KMS-11 (cell line): ENCODE results near the gene MRPL2.
A peak's percentile ranks its signal among the peaks of the same experiment; 100 is the strongest.

Experiments used
- H2AFZ ChIP-seq: fragments of 200-600 bp; sonication (generic); 2 replicates; pipeline ENCODE4 v1.6.1; 2016; ENCODE audit warnings: antibody characterized with exemption, mixed run types, low read depth
- H3K27ac ChIP-seq: fragments of 200-600 bp; sonication (generic); 2 replicates; pipeline ENCODE4 v1.6.1; 2016; ENCODE audit warnings: mild to moderate bottlenecking, mixed run types
- H3K27me3 ChIP-seq: fragments of 200-600 bp; sonication (generic); 2 replicates; pipeline ENCODE4 v1.6.1; 2017; ENCODE audit warnings: mild to moderate bottlenecking, low read depth, mixed run types, moderate library complexity; ENCODE audit not compliant: insufficient read depth
- H3K36me3 ChIP-seq: fragments of 200-600 bp; sonication (generic); 2 replicates; pipeline ENCODE4 v1.6.1; 2017; ENCODE audit warnings: mild to moderate bottlenecking, mixed run types; ENCODE audit not compliant: insufficient read depth
- H3K4me1 ChIP-seq: fragments of 200-600 bp; sonication (generic); 2 replicates; pipeline ENCODE4 v1.6.1; 2016; ENCODE audit warnings: mild to moderate bottlenecking, low read depth, mixed run types; ENCODE audit not compliant: poor library complexity, severe bottlenecking
- H3K4me2 ChIP-seq: fragments of 200-600 bp; sonication (generic); 2 replicates; pipeline ENCODE4 v1.7.0; 2016; ENCODE audit warnings: mild to moderate bottlenecking, mixed run types
- H3K4me3 ChIP-seq: fragments of 200-600 bp; sonication (generic); IDR thresholded peaks from 2 replicates; pipeline ENCODE4 v1.6.1; 2017; ENCODE audit warnings: low read depth, low read length, mixed read lengths; ENCODE audit not compliant: insufficient read depth
- H3K79me2 ChIP-seq: fragments of 200-600 bp; sonication (generic); 2 replicates; pipeline ENCODE4 v1.6.1; 2016; ENCODE audit warnings: low read depth, mixed run types; ENCODE audit not compliant: insufficient read depth
- H3K9ac ChIP-seq: fragments of 200-600 bp; sonication (generic); 2 replicates; pipeline ENCODE4 v1.6.1; 2016; ENCODE audit warnings: mild to moderate bottlenecking, mixed run types
- H4K20me1 ChIP-seq: fragments of 200-600 bp; sonication (generic); 2 replicates; pipeline ENCODE4 v1.6.1; 2016; ENCODE audit warnings: mild to moderate bottlenecking, mixed run types; ENCODE audit not compliant: insufficient read depth
- CTCF ChIP-seq: fragments of 200-600 bp; sonication (generic); conservative IDR thresholded peaks from 2 replicates; pipeline ENCODE4 v1.6.1; 2017; ENCODE audit warnings: low read depth, mild to moderate bottlenecking, antibody characterized with exemption, low read length, moderate library complexity, mixed read lengths

Gene MRPL2

DNA sequence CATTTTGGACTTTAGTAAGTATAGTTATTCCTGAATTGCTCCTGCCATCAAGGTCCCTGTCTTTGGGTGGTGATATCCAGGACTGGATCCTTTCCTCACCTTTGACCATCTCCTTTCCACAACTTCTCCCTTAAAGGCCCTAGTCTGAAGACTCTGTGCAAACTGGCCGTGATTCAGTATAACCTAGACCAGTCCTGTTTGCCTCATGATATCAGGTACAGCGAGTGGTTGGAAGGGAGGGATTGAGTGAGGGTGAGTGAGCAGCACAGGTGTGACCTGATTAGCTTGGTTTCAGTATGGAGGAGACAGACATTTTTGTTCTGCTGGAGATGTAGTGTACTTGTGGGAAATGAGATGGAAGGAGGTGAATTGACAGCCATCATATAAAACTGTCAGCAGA is 40.1 kb downstream of the MRPL2 start:
- Histone ChIP-seq H3K9ac (no peak overlapping the region), H3K27ac (no peak overlapping the region), H3K79me2 (peaks cover 43% of the 10 kb centered on the region), H3K4me2 (no peak overlapping the region; the same call in 1 of the 2 replicates), H3K4me3 (no peak overlapping the region), H4K20me1 (no peaks in the 10 kb centered on the region), H3K36me3 (no peaks in the 10 kb centered on the region), H3K27me3 (no peaks in the 10 kb centered on the region), H3K4me1 (peaks cover 53% of the 10 kb centered on the region), H2AFZ (no peak overlapping the region)
- TF ChIP-seq CTCF = no peak

GRCh38 chr6:43016943-43017334 is 42.3 kb downstream of the MRPL2 start:
- H3K4me1 ChIP-seq = peaks cover 45% of the 10 kb centered on the region
- H4K20me1 ChIP-seq = no peaks in the 10 kb centered on the region
- H3K27ac ChIP-seq = no peak overlapping the region
- no peak overlapping the region for H2AFZ ChIP-seq
- H3K36me3 ChIP-seq = no peaks in the 10 kb centered on the region
- 0 out of 2 replicates have a peak overlapping the region, but pooled peaks have one; percentile 6 for H3K4me2 ChIP-seq
- no peak overlapping the region for H3K9ac ChIP-seq
- H3K4me3 ChIP-seq = no peak overlapping the region
- H3K27me3 ChIP-seq = no peaks in the 10 kb centered on the region
- H3K79me2 ChIP-seq = peaks cover 27% of the 10 kb centered on the region; the same call in 1 of the 2 replicates
- TF ChIP-seq CTCF = no peak

DNA sequence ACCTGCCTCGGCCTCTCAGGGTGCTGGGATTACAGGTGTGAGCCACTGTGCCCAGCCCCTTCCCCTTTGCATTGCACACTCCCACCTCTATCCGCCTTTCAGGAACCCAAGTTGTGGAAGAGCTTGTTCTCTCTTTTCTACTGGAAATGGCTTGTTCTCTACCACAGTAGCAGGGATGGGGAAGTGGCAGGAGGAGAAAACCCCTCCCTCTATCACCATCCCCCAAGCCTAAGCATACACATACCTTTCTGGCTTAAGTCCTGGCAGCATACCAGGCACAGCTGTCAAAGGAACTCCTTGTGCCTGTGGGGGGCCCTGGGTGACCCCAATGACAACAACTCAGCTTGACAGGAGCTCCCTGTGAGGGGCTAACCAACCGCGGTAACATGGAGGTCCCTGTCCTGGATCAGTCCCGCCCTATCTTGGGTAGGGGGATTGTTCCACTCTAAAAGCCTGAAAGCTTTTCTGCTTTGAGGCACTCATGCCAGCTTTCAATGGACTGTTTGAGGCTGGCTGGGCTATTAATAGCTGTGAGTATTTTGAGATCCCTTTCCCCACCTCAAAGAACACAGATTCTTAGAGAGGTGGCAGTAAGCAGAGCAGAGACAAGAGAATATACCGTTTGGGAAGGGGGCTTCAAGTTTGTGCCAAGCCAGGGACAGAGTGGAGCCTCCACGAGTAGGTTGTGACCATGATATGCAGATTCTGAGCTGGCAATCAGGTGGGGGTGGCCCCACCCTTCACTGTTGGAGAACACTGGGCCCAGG is 42.9 kb downstream of the MRPL2 start:
- Histone ChIP-seq H3K9ac (no peak overlapping the region), H2AFZ (no peak overlapping the region), H4K20me1 (no peaks in the 10 kb centered on the region), H3K27me3 (no peaks in the 10 kb centered on the region), H3K4me1 (peaks cover 45% of the 10 kb centered on the region), H3K27ac (no peak overlapping the region), H3K4me2 (peak overlapping the region; percentile 6; the same call in 1 of the 2 replicates), H3K79me2 (peaks cover 25% of the 10 kb centered on the region; the same call in 1 of the 2 replicates), H3K36me3 (no peaks in the 10 kb centered on the region), H3K4me3 (no peak overlapping the region)
- TF ChIP-seq CTCF = no peak

DNA sequence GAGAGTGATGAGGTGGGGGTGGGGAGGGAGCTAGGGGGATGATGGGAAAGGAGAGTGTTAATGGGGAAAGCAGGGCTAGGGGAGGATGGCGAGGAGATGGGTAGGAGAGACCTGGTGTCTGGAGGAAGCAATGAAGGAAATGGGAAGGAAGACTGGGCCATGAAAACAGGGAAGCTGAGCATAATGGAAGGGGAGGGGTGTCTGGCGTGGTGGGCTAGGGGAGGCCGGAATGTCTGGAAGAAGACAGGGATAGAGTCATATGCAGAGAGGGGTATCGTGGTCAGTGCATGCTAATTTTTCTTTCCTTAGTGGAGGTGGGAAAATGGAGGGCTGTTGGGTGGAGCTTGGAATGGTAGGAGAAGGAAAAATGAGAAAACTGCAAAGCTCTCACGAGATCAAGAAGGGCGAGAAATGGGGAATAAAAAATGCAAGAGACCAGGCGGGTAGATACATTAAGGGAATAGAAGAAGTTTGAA is 44.8 kb downstream of the MRPL2 start:
- Histone ChIP-seq H3K36me3 (no peaks in the 10 kb centered on the region), H2AFZ (no peak overlapping the region), H3K9ac (peak overlapping the region; percentile 36; the same call in 1 of the 2 replicates), H3K4me2 (peak overlapping the region; percentile 68), H3K27me3 (no peaks in the 10 kb centered on the region), H3K27ac (no peak overlapping the region; the same call in 1 of the 2 replicates), H4K20me1 (no peaks in the 10 kb centered on the region), H3K79me2 (peaks cover 25% of the 10 kb centered on the region; the same call in 1 of the 2 replicates), H3K4me1 (peaks cover 29% of the 10 kb centered on the region), H3K4me3 (no peak overlapping the region)
- no peak for TF ChIP-seq CTCF
